ENCODE data around the gene SREK1.

DNA sequence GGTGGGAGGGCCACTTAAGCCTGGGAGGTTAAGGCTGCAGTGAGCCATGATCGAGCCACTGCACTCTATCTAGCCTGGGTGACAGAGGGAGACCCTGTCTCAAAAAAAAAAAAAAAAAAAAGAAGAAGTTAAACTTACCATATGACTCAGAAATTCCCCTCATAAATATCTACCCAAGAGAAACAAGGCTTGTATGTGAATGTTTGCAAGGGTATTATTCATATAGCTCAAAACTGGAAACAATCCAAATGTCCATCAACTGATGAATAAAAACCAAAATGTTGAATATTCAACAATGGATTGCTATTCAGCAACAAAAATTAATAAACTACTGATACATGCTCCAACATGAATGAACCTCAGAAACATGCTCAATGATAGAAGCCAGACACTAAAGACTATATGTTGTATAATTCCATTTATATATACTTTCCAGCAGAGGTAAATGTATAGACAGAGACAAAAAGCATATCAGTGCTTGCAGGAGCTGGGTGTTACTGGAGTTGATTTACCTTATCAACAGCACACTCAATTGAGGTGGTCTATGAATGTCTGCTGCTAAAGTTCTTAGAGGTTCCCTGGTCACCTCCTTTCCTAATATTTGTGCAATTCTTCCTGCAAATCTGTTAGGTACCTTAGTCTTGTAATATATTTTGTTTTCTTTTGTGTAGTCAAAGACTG, 5.3 kb upstream of the SREK1 start:
- TF ChIP-seq SIN3A (conservative IDR thresholded peaks at IDR 0.05 in 1 of 2, IDR thresholded peaks at IDR 0.05 in 1 of 2; ENCODE audit: low read depth in 1 of 2, low read length in 2 of 2): no peak
- no peak for TF ChIP-seq MAFK (IDR thresholded peaks at IDR 0.05; ENCODE audit: low read depth, low read length)
